ENCODE data around the gene SYT6.

DNA sequence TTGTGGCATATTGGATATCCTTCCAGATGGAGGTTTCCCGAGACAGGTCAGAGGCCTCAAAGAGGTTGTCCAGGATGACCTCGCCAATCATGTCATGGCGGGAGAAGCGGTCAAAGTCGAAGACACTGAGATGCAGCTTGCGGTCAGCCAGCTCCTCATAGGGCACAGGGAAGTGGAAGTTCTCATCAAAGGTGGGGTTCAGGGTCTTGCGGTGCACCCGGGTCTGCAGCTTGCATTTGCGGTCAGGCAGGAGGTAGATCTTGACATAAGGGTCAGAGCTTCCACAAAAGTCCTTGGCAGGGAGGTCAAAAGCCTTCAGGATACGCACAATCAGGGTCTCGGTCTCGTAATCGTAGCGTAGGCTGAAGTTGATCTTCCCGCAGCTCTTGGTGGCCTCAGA lies 16.2 kb downstream of the SYT6 start:
- TF ChIP-seq CTCF (IDR thresholded peaks at IDR 0.05; ENCODE audit: insufficient read depth, low read length, poor library complexity, severe bottlenecking) (no peak), EZH2phosphoT487 (conservative IDR thresholded peaks at IDR 0.05; ENCODE audit: low read length) (no peak)

Data from SU-DHL-6 (cell line).